GM23338 (cell line): Measurements from ENCODE around the gene CYP26C1. TPM values are rescaled to one million over a fixed set of nuclear protein-coding genes. Genes with fewer than 3 reads are reported as not detected.

Experiments
- ATAC-seq: fragments of 200-7000 bp; cut with Tn5 transposase; 3 replicates; pipeline ENCODE4 v1.9.1; 2020
- DNase-seq: peaks from one replicate; pipeline ENCODE4 v3.0.0-alpha.2; 2015; ENCODE audit warnings: low spot score
- H2AFZ ChIP-seq: fragments of 200-600 bp; sonication (generic); 2 replicates; pipeline ENCODE4 v1.8.0; 2016; ENCODE audit warnings: antibody characterized with exemption, mild to moderate bottlenecking, moderate library complexity
- H3F3A ChIP-seq: fragments of 200-600 bp; sonication (generic); replicated peaks from 2 replicates; pipeline ENCODE4 v1.8.0; 2017; ENCODE audit warnings: antibody characterized with exemption, mixed run types, low read depth
- H3K27ac ChIP-seq: fragments of 200-600 bp; sonication (generic); 2 replicates; pipeline ENCODE4 v1.6.1; 2016; ENCODE audit warnings: low read depth
- H3K27me3 ChIP-seq: fragments of 200-600 bp; sonication (generic); 2 replicates; pipeline ENCODE4 v1.8.0; 2016; ENCODE audit warnings: mild to moderate bottlenecking, mixed run types, moderate library complexity; ENCODE audit not compliant: insufficient read depth
- H3K36me3 ChIP-seq: fragments of 200-600 bp; sonication (generic); 2 replicates; pipeline ENCODE4 v1.8.0; 2016; ENCODE audit warnings: mild to moderate bottlenecking; ENCODE audit not compliant: insufficient read depth
- H3K4me1 ChIP-seq: fragments of 200-600 bp; sonication (generic); 2 replicates; pipeline ENCODE4 v1.8.0; 2016; ENCODE audit warnings: mild to moderate bottlenecking, moderate library complexity; ENCODE audit not compliant: insufficient read depth
- H3K4me2 ChIP-seq: fragments of 200-600 bp; sonication (generic); 2 replicates; pipeline ENCODE4 v1.7.1; 2017; ENCODE audit warnings: mixed run types
- H3K4me3 ChIP-seq: fragments of 200-600 bp; sonication (generic); 2 replicates; pipeline ENCODE4 v1.6.1; 2016; ENCODE audit warnings: mixed run types
- H3K79me2 ChIP-seq: fragments of 200-600 bp; sonication (generic); replicated peaks from 2 replicates; pipeline ENCODE4 v1.8.0; 2017; ENCODE audit warnings: mild to moderate bottlenecking; ENCODE audit not compliant: insufficient read depth
- H3K9me2 ChIP-seq: fragments of 200-600 bp; sonication (generic); 2 replicates; pipeline ENCODE4 v1.8.0; 2017; ENCODE audit not compliant: insufficient read depth
- H4K20me1 ChIP-seq: fragments of 200-600 bp; sonication (generic); replicated peaks from 2 replicates; pipeline ENCODE4 v1.8.0; 2017; ENCODE audit warnings: mild to moderate bottlenecking; ENCODE audit not compliant: insufficient read depth
- H3K27ac Mint-ChIP-seq: 2 replicates; pipeline ENCODE4 v1.8.0; 2020; ENCODE audit warnings: inconsistent platforms, mild to moderate bottlenecking, moderate library complexity, mixed read lengths
- H3K27me3 Mint-ChIP-seq: 3 replicates; pipeline ENCODE4 v1.8.0; 2022; ENCODE audit warnings: low read depth, mild to moderate bottlenecking, moderate library complexity, mixed read lengths, inconsistent platforms; ENCODE audit not compliant: insufficient read depth, poor library complexity
- H3K36me3 Mint-ChIP-seq: 3 replicates; pipeline ENCODE4 v1.8.0; 2021; ENCODE audit warnings: low read depth, mild to moderate bottlenecking, inconsistent platforms, moderate library complexity, mixed read lengths
- H3K4me1 Mint-ChIP-seq: 3 replicates; pipeline ENCODE4 v1.8.0; 2020; ENCODE audit warnings: mild to moderate bottlenecking, inconsistent platforms, mixed read lengths
- H3K4me3 Mint-ChIP-seq: 3 replicates; pipeline ENCODE4 v1.8.0; 2021; ENCODE audit warnings: moderate library complexity, mild to moderate bottlenecking, inconsistent platforms, mixed read lengths
- H3K9me3 Mint-ChIP-seq: 3 replicates; pipeline ENCODE4 v1.8.0; 2020; ENCODE audit warnings: moderate library complexity, mild to moderate bottlenecking, inconsistent platforms, mixed read lengths
- CTCF ChIP-seq, 2 experiments: fragments of 200-600 bp in 1 of 2; sonication (generic) in 1 of 2; conservative IDR thresholded peaks; 2 replicates each; pipeline versions ENCODE4 v1.5.1 to v1.6.1; 2016 to 2017; ENCODE audit warnings: antibody characterized with exemption in 2 of 2, low read depth in 2 of 2, mild to moderate bottlenecking in 2 of 2, moderate library complexity in 1 of 2
- EZH2 ChIP-seq: fragments of 200-600 bp; sonication (generic); IDR thresholded peaks from one replicate; pipeline ENCODE4 v1.8.0; 2017; ENCODE audit warnings: antibody characterized with exemption, mild to moderate bottlenecking, low read depth; ENCODE audit not compliant: unreplicated experiment
- EZH2phosphoT487 ChIP-seq: fragments of 200-600 bp; sonication (generic); IDR thresholded peaks from one replicate; pipeline ENCODE4 v1.8.1; 2018; ENCODE audit warnings: antibody characterized with exemption; ENCODE audit not compliant: unreplicated experiment
- REST ChIP-seq: IDR thresholded peaks from one replicate; pipeline ENCODE4 v1.6.1; 2018; ENCODE audit warnings: antibody characterized with exemption; ENCODE audit not compliant: unreplicated experiment
- polyA plus RNA-seq: library from polyadenylated mRNA; unstranded; fragments of >200 nt; fragmentation: Nextera tagmentation; extraction: Ambion mirVana; gene quantifications from 2 replicates; pipeline ENCODE4 v1.2.1, GENCODE V29; 2016
- total RNA-seq: library from RNA; depleted of rRNA; stranded (reverse); fragments of >200 nt; shearing (Covaris generic); gene quantifications from 2 replicates; pipeline ENCODE4 v1.2.3, GENCODE V29; 2014

The CYP26C1 gene
- total and polyA plus RNA-seq, 2 experiments from 2014 or later = 0.24 TPM; not detected in 1

DNA sequence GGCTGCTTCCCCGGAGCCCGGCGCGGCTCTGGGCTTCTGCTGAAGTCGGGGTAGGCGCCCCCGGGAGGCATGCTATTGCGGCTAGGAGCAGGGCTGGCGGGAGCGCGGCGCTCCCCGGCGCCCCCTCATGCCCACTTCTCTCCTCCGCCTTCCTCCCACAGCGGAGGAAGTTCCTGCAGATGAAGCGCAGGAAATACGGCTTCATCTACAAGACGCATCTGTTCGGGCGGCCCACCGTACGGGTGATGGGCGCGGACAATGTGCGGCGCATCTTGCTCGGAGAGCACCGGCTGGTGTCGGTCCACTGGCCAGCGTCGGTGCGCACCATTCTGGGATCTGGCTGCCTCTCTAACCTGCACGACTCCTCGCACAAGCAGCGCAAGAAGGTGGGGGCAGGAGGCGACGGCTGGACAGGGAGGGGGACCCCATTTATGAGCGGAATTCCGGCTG, 13.6 kb downstream of the CYP26C1 start:
- Histone ChIP-seq H2AFZ (peak overlapping the region; percentile 93), H3K27me3 (peaks cover 98% of the 10 kb centered on the region), H4K20me1 (peaks cover 14% of the 10 kb centered on the region; the same call in 1 of the 2 replicates), H3K36me3 (no peaks in the 10 kb centered on the region), H3K27ac (no peak overlapping the region), H3K4me2 (peak overlapping the region; percentile 88), H3F3A (peaks cover 8% of the 10 kb centered on the region; the same call in 1 of the 2 replicates), H3K79me2 (no peaks in the 10 kb centered on the region), H3K9me2 (no peaks in the 10 kb centered on the region), H3K4me1 (peaks cover 49% of the 10 kb centered on the region), H3K4me3 (peak overlapping the region; percentile 70)
- ATAC-seq = peak; percentile 25
- H3K4me1 Mint-ChIP-seq = peaks cover 36% of the 10 kb centered on the region
- peak; percentile 80 for TF ChIP-seq EZH2
- TF ChIP-seq EZH2phosphoT487 = peak; percentile 89
- TF ChIP-seq REST = no peak
- peak in 1 of 2 experiments; percentile 40; a peak in 1 of 4 replicates for TF ChIP-seq CTCF (conservative IDR thresholded peaks at IDR 0.05; ENCODE audit: low read depth in 2 of 2)
- peaks cover 4% of the 10 kb centered on the region; the same call in 2 of the 3 replicates for H3K9me3 Mint-ChIP-seq
- H3K36me3 Mint-ChIP-seq = no peaks in the 10 kb centered on the region
- no peak overlapping the region for H3K27ac Mint-ChIP-seq
- peak; percentile 71 for DNase-seq
- peak overlapping the region; percentile 78 for H3K4me3 Mint-ChIP-seq
- peaks cover 82% of the 10 kb centered on the region for H3K27me3 Mint-ChIP-seq

GRCh38 chr10:93074597-93075368, 14.2 kb downstream of the CYP26C1 start:
- Mint-ChIP-seq H3K27ac (no peak overlapping the region), H3K4me3 (peak overlapping the region; percentile 78), H3K4me1 (peaks cover 34% of the 10 kb centered on the region), H3K9me3 (peaks cover 4% of the 10 kb centered on the region; the same call in 2 of the 3 replicates), H3K36me3 (no peaks in the 10 kb centered on the region), H3K27me3 (peaks cover 76% of the 10 kb centered on the region)
- Histone ChIP-seq H3K27me3 (peaks cover 98% of the 10 kb centered on the region), H3K9me2 (no peaks in the 10 kb centered on the region), H4K20me1 (peaks cover 13% of the 10 kb centered on the region; the same call in 1 of the 2 replicates), H3K36me3 (no peaks in the 10 kb centered on the region), H3K27ac (no peak overlapping the region), H3K4me1 (peaks cover 47% of the 10 kb centered on the region), H3K4me3 (peak overlapping the region; percentile 70), H3F3A (peaks cover 6% of the 10 kb centered on the region; the same call in 1 of the 2 replicates), H3K4me2 (peak overlapping the region; percentile 88), H3K79me2 (no peaks in the 10 kb centered on the region), H2AFZ (peak overlapping the region; percentile 93)
- TF ChIP-seq REST = no peak
- TF ChIP-seq EZH2phosphoT487 = peak; percentile 99
- peak; percentile 87 for TF ChIP-seq EZH2
- peak; percentile 8 for ATAC-seq
- DNase-seq = peak; percentile 59
